Mucosa of descending colon (tissue), 3 donors: ENCODE data around the gene FARS2. TPM values are rescaled to one million over a fixed set of nuclear protein-coding genes. Genes with fewer than 3 reads are reported as not detected.

Experiments
- ATAC-seq: fragments of 200-7000 bp; cut with Tn5 transposase; one replicate; pipeline ENCODE4 v1.9.1; 2020; ENCODE audit warnings: mild to moderate bottlenecking, moderate library complexity
- DNase-seq, 3 donors: peaks; one replicate each; pipeline ENCODE4 v3.0.0-alpha.2; 2020
- H3K36me3 ChIP-seq: fragments of 200-600 bp; one replicate; pipeline ENCODE4 v1.8.0; 2021; ENCODE audit warnings: low read depth, mild to moderate bottlenecking
- H3K4me1 ChIP-seq: fragments of 200-600 bp; one replicate; pipeline ENCODE4 v1.8.0; 2021; ENCODE audit warnings: low read depth, mild to moderate bottlenecking
- H3K4me3 ChIP-seq: fragments of 200-600 bp; one replicate; pipeline ENCODE4 v1.8.0; 2021; ENCODE audit warnings: mild to moderate bottlenecking
- H3K9me3 ChIP-seq: fragments of 200-600 bp; one replicate; pipeline ENCODE4 v1.8.0; 2021; ENCODE audit warnings: mild to moderate bottlenecking
- CTCF ChIP-seq: fragments of 200-600 bp; IDR thresholded peaks from one replicate; pipeline ENCODE4 v1.8.0; 2022; ENCODE audit warnings: antibody characterized with exemption, mild to moderate bottlenecking
- intact Hi-C, 2 donors: fragments of 100-400 bp; cut with DNase I in 1 of 2; cut with micrococcal nuclease in 1 of 2; formaldehyde crosslinking; loops; one replicate each; pipeline versions ENCODE4 v1.11.0 to v1.11.1; 2022; cut with DNase I, micrococcal nuclease
- total RNA-seq, 3 donors: library from RNA; stranded (reverse); fragmentation: NEBNext Ultra II Directional in 2 of 3; extraction: Animal tissue kit (Norgen Biotek cat#: 25700) in 2 of 3; gene quantifications; one replicate each; pipeline versions ENCODE4 v1.2.1 to v1.2.4, GENCODE V29; 2021 to 2023
- donor health status: DM: no; HTN: no; CAD: no; lungs with moderate emphysema.
- donor health status: DM: no; HTN: no; CAD: no.
- donor health status: DM: no; HTN: yes; CAD: no.

The FARS2 gene
- total RNA-seq, 3 donors from 2014 or later = 15.2 to 21.6 (median 17.2) TPM

- Histone ChIP-seq H3K4me3 (no peak overlapping the region), H3K4me1 (no peaks in the 10 kb centered on the region), H3K9me3 (no peaks in the 10 kb centered on the region), H3K36me3 (no peaks in the 10 kb centered on the region)
- DNase-seq (no peak), ATAC-seq (no peak)
- no peak for TF ChIP-seq CTCF
- intact Hi-C loops = no loop called here
Observed at GRCh38 chr6:5522147-5522546, 260.8 kb downstream of the FARS2 start.

GRCh38 chr6:5524110-5524509, 262.8 kb downstream of the FARS2 start:
- Histone ChIP-seq H3K9me3 (no peaks in the 10 kb centered on the region), H3K4me3 (no peak overlapping the region), H3K4me1 (no peaks in the 10 kb centered on the region), H3K36me3 (no peaks in the 10 kb centered on the region)
- intact Hi-C loops = no loop called here
- no peak for ATAC-seq
- DNase-seq = no peak
- TF ChIP-seq CTCF = no peak

GRCh38 chr6:5525209-5525608, 263.9 kb downstream of the FARS2 start:
- Histone ChIP-seq H3K4me1 (no peaks in the 10 kb centered on the region), H3K9me3 (no peaks in the 10 kb centered on the region), H3K4me3 (no peak overlapping the region), H3K36me3 (no peaks in the 10 kb centered on the region)
- ATAC-seq (no peak), DNase-seq (no peak)
- intact Hi-C loops = no loop called here
- no peak for TF ChIP-seq CTCF

- no peak for DNase-seq
- TF ChIP-seq CTCF = no peak
- ATAC-seq = no peak
- H3K4me3 ChIP-seq = no peak overlapping the region
- intact Hi-C loops = no loop called here
- H3K4me1 ChIP-seq = no peaks in the 10 kb centered on the region
- H3K36me3 ChIP-seq = no peaks in the 10 kb centered on the region
- no peaks in the 10 kb centered on the region for H3K9me3 ChIP-seq
Observed at GRCh38 chr6:5529015-5529414, 267.7 kb downstream of the FARS2 start.

GRCh38 chr6:5529733-5530132, 268.4 kb downstream of the FARS2 start:
- no peaks in the 10 kb centered on the region for H3K4me1 ChIP-seq
- intact Hi-C loops = no loop called here
- no peaks in the 10 kb centered on the region for H3K36me3 ChIP-seq
- ATAC-seq = no peak
- no peak for TF ChIP-seq CTCF
- no peak for DNase-seq
- H3K4me3 ChIP-seq = no peak overlapping the region
- no peaks in the 10 kb centered on the region for H3K9me3 ChIP-seq

- Histone ChIP-seq H3K4me1 (no peaks in the 10 kb centered on the region), H3K36me3 (no peaks in the 10 kb centered on the region), H3K4me3 (no peak overlapping the region), H3K9me3 (no peaks in the 10 kb centered on the region)
- ATAC-seq (no peak), DNase-seq (no peak)
- no peak for TF ChIP-seq CTCF
- intact Hi-C loops = no loop called here
Observed at GRCh38 chr6:5531161-5531560, 269.8 kb downstream of the FARS2 start.
